HepG2 (cell line): ENCODE data around the gene ITCH. TPM values are rescaled to one million over a fixed set of nuclear protein-coding genes. Genes with fewer than 3 reads are reported as not detected.

Source experiments
- ADNP ChIP-seq: sonication (generic); formaldehyde crosslinking; IDR thresholded peaks from 2 replicates; pipeline ENCODE4 v1.4.0; 2020; ENCODE audit warnings: missing genetic modification reagents
- DPF2 ChIP-seq: sonication (generic); formaldehyde crosslinking; IDR thresholded peaks from 2 replicates; pipeline ENCODE4 v1.4.0; 2020; ENCODE audit warnings: mild to moderate bottlenecking, low read depth, missing genetic modification reagents, borderline replicate concordance
- ESRRA ChIP-seq: sonication (generic); formaldehyde crosslinking; IDR thresholded peaks from 2 replicates; pipeline ENCODE4 v1.5.1; 2020; ENCODE audit warnings: mild to moderate bottlenecking, low read depth, missing genetic modification reagents
- GFI1 ChIP-seq: sonication (generic); formaldehyde crosslinking; IDR thresholded peaks from 2 replicates; pipeline ENCODE4 v1.5.0; 2020; ENCODE audit warnings: missing genetic modification reagents, mild to moderate bottlenecking, borderline replicate concordance
- HDAC2 ChIP-seq: sonication (generic); formaldehyde crosslinking; IDR thresholded peaks from 2 replicates; pipeline ENCODE4 v1.4.0; 2020; ENCODE audit warnings: missing genetic modification reagents
- IRF2 ChIP-seq: IDR thresholded peaks from 2 replicates; pipeline ENCODE4 v1.6.1; 2018; ENCODE audit warnings: missing genetic modification reagents, missing compliant biosample characterization
- NFE2L2 ChIP-seq: fragments of 150-350 bp; IDR thresholded peaks from 2 replicates; pipeline ENCODE4 v1.6.1; 2014; ENCODE audit warnings: low read length
- NR2F6 ChIP-seq, 2 experiments: IDR thresholded peaks; 2 replicates each; pipeline ENCODE4 v1.6.1; 2016; ENCODE audit warnings: antibody characterized with exemption in 1 of 2, mild to moderate bottlenecking in 1 of 2
- NR3C1 ChIP-seq: sonication (generic); formaldehyde crosslinking; IDR thresholded peaks from 2 replicates; pipeline ENCODE4 v1.4.0; 2020; ENCODE audit warnings: missing genetic modification reagents
- PAWR ChIP-seq: sonication (generic); formaldehyde crosslinking; IDR thresholded peaks from 2 replicates; pipeline ENCODE4 v1.4.0; 2020; ENCODE audit warnings: missing genetic modification reagents, mild to moderate bottlenecking, borderline replicate concordance
- PPARG ChIP-seq: conservative IDR thresholded peaks from 2 replicates; pipeline ENCODE4 v1.6.1; 2016; ENCODE audit warnings: missing biosample characterization, missing genetic modification reagents
- SOX13 ChIP-seq, 3 experiments: fragments of 450-650 bp in 1 of 3; sonication (generic) in 1 of 3; formaldehyde crosslinking in 1 of 3; IDR thresholded peaks in 2 of 3; conservative IDR thresholded peaks in 1 of 3; 2 replicates each; pipeline versions ENCODE4 v1.5.0 to v1.6.1; 2016 to 2020; ENCODE audit warnings: antibody characterized with exemption in 1 of 3, mild to moderate bottlenecking in 1 of 3, missing compliant biosample characterization in 1 of 3, missing genetic modification reagents in 1 of 3, moderate library complexity in 1 of 3
- SOX6 ChIP-seq, 2 experiments: fragments of 450-650 bp in 1 of 2; sonication (generic) in 1 of 2; formaldehyde crosslinking in 1 of 2; IDR thresholded peaks; 2 replicates each; pipeline versions ENCODE4 v1.4.0 to v1.6.1; 2017 to 2020; ENCODE audit warnings: antibody characterized with exemption in 1 of 2, mild to moderate bottlenecking in 1 of 2, missing genetic modification reagents in 1 of 2
- USF2 ChIP-seq, 2 experiments: sonication (generic) in 1 of 2; formaldehyde crosslinking in 1 of 2; IDR thresholded peaks; 2 replicates each; pipeline versions ENCODE4 v1.5.1 to v1.6.1; 2011 to 2020; ENCODE audit warnings: borderline replicate concordance in 1 of 2, low read depth in 1 of 2, low read length in 1 of 2, mild to moderate bottlenecking in 1 of 2, missing genetic modification reagents in 1 of 2, moderate library complexity in 1 of 2
- ZBTB46 ChIP-seq: sonication (generic); formaldehyde crosslinking; IDR thresholded peaks from 2 replicates; pipeline ENCODE4 v1.4.0; 2020; ENCODE audit warnings: mild to moderate bottlenecking, missing genetic modification reagents, borderline replicate concordance
- ZNF18 ChIP-seq: sonication (generic); formaldehyde crosslinking; IDR thresholded peaks from 2 replicates; pipeline ENCODE4 v1.8.0; 2022; ENCODE audit warnings: mild to moderate bottlenecking, missing genetic modification reagents; ENCODE audit not compliant: insufficient replicate concordance
- ZNF598 ChIP-seq: sonication (generic); formaldehyde crosslinking; IDR thresholded peaks from 2 replicates; pipeline ENCODE4 v1.5.1; 2020; ENCODE audit warnings: mild to moderate bottlenecking, missing genetic modification reagents, borderline replicate concordance
- ZNF607 ChIP-seq: sonication (generic); formaldehyde crosslinking; IDR thresholded peaks from 2 replicates; pipeline ENCODE4 v1.5.1; 2020; ENCODE audit warnings: missing genetic modification reagents, mild to moderate bottlenecking, borderline replicate concordance
- ZNF670 ChIP-seq: sonication (generic); formaldehyde crosslinking; IDR thresholded peaks from 2 replicates; pipeline ENCODE4 v1.8.0; 2022; ENCODE audit warnings: mild to moderate bottlenecking, missing genetic modification reagents, borderline replicate concordance
- ZNF768 ChIP-seq: sonication (generic); formaldehyde crosslinking; IDR thresholded peaks from 2 replicates; pipeline ENCODE4 v1.4.0; 2020; ENCODE audit warnings: missing genetic modification reagents
- polyA plus RNA-seq, 8 experiments: library from polyadenylated mRNA; depleted of rRNA in 3 of 8; stranded (reverse) in 7 of 8; unstranded in 1 of 8; fragments of >200 nt; fragmentation: Illumina TruSeq in 4 of 8; extraction: Trizol in 4 of 8; gene quantifications; 2 replicates each; pipeline versions ENCODE4 v1.2.1 to v1.2.3, GENCODE V29; 2011 to 2016; ENCODE audit warnings: low read depth in 4 of 8, missing spikeins in 1 of 8, mixed read lengths in 1 of 8; ENCODE audit not compliant: insufficient read depth in 1 of 8
- total RNA-seq, 5 experiments: library from RNA; depleted of rRNA; stranded (reverse); fragments of >200 nt; fragmentation: Illumina TruSeq; extraction: Trizol; gene quantifications; 2 replicates each; pipeline ENCODE4 v1.2.3, GENCODE V29; 2016; ENCODE audit warnings: low read depth in 1 of 5
- TF ChIP-seq, protein P1 (sequence below): sonication (generic); formaldehyde crosslinking; IDR thresholded peaks from 2 replicates; pipeline ENCODE4 v1.4.0; 2020; ENCODE audit warnings: missing genetic modification reagents

The ITCH gene
- total and polyA plus RNA-seq, 2 of the 13 experiments (the other 11 are each of a cell fraction or from before 2014, with no cell fraction given) = 20.5 to 112 TPM

DNA sequence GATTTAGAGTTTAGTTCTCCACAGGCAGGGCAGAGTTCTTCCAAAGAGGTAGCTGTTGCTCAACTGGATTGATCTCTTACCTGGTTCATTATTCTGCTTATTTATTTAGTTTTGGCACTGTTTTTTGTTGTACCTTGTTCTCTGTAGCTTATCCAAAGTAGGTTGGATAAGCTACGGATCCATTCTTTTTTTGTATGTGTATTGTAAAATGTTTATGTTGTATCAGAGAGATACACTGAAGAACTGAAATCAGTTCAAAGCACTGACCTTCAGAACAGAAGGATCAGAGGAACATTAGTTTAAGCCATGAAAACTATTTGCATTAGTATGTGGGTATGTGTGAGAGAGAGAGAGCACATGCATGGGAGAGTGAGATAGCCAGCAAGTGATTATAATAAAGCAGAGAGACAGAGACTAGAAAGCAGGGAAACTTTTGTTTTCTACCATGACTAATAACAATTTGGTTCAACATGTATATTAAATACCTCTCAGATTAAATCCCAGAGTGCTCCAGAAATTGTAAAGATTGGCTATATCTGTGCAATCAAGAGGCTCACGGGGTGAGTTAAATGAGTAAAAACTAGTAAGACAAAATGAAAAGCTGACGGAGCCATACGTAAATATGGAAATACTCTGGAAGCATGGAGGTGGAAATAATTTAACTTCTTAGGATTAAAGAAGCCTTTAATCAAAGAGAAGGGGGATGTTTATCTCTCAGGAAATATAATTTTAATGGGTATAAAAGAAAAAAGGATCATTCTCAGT, 40.2 kb downstream of the ITCH start (continued):
- TF ChIP-seq USF2 (IDR thresholded peaks at IDR 0.05; ENCODE audit: low read depth, low read length) = no peak
- no peak for TF ChIP-seq USF2 (CRISPR knock-in tag; IDR thresholded peaks at IDR 0.05; ENCODE audit: borderline replicate concordance)
- no peak for TF ChIP-seq NR3C1
- TF ChIP-seq SOX13 (IDR thresholded peaks at IDR 0.05) = no peak; the same call in 1 of the 2 replicates
- TF ChIP-seq SOX13 (CRISPR knock-in tag; conservative IDR thresholded peaks at IDR 0.05 in 1 of 2, IDR thresholded peaks at IDR 0.05 in 1 of 2) = peak in 1 of 2 experiments; percentile 82; a peak in 2 of 4 replicates
- TF ChIP-seq ZBTB46 (CRISPR knock-in tag) = no peak
- TF ChIP-seq GFI1 = peak; percentile 43; the same call in 1 of the 2 replicates
- no peak for TF ChIP-seq NR2F6 (IDR thresholded peaks at IDR 0.05)
- 0 out of 2 replicates have a peak, but pooled peaks have one; percentile 30 for TF ChIP-seq NR2F6 (CRISPR knock-in tag; IDR thresholded peaks at IDR 0.05)
- TF ChIP-seq ZNF607 (CRISPR knock-in tag) = no peak
- TF ChIP-seq ESRRA (CRISPR knock-in tag) = 0 out of 2 replicates have a peak, but pooled peaks have one; percentile 23
- TF ChIP-seq PAWR (CRISPR knock-in tag) = no peak
- no peak for TF ChIP-seq ADNP
- TF ChIP-seq HDAC2 = peak; percentile 57; the same call in 1 of the 2 replicates
- TF ChIP-seq IRF2 (CRISPR knock-in tag) = peak; percentile 30; the same call in 1 of the 2 replicates
- no peak for TF ChIP-seq SOX6 (IDR thresholded peaks at IDR 0.05)
- peak; percentile 79 for TF ChIP-seq SOX6 (CRISPR knock-in tag; IDR thresholded peaks at IDR 0.05)
- 0 out of 2 replicates have a peak, but pooled peaks have one; percentile 49 for TF ChIP-seq ZNF670 (CRISPR knock-in tag)
- no peak for TF ChIP-seq NFE2L2
- no peak for TF ChIP-seq ZNF18
- TF ChIP-seq PPARG = peak; percentile 83
- TF ChIP-seq ZNF598 (CRISPR knock-in tag) = no peak
- TF ChIP-seq, protein P1, sequence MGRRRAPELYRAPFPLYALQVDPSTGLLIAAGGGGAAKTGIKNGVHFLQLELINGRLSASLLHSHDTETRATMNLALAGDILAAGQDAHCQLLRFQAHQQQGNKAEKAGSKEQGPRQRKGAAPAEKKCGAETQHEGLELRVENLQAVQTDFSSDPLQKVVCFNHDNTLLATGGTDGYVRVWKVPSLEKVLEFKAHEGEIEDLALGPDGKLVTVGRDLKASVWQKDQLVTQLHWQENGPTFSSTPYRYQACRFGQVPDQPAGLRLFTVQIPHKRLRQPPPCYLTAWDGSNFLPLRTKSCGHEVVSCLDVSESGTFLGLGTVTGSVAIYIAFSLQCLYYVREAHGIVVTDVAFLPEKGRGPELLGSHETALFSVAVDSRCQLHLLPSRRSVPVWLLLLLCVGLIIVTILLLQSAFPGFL (CRISPR knock-in tag) = no peak
- no peak for TF ChIP-seq DPF2
- no peak for TF ChIP-seq ZNF768 (CRISPR knock-in tag)
